CD4-positive, alpha-beta T cell treated with Interferon gamma for 1 hour (primary cell): Measurements from ENCODE around the gene GABRG3.

ENCODE experiments used
- DNase-seq: peaks from one replicate; pipeline ENCODE4 v3.0.0-alpha.2; 2020

The GABRG3 gene

GRCh38 chr15:27482287-27482686 lies 511.3 kb downstream of the GABRG3 start:
- DNase-seq = no peak

- no peak for DNase-seq
Measured at GRCh38 chr15:27483124-27483523, 512.1 kb downstream of the GABRG3 start.

- no peak for DNase-seq
Measured at GRCh38 chr15:27485265-27485664, 514.3 kb downstream of the GABRG3 start.

- no peak for DNase-seq
Measured at GRCh38 chr15:27486051-27486450, 515.1 kb downstream of the GABRG3 start.

GRCh38 chr15:27486683-27487647 lies 516.0 kb downstream of the GABRG3 start:
- DNase-seq = no peak

- no peak for DNase-seq
Measured at GRCh38 chr15:27487846-27488245, 516.9 kb downstream of the GABRG3 start.

GRCh38 chr15:27490867-27491595 lies 520.0 kb downstream of the GABRG3 start:
- DNase-seq = no peak

GRCh38 chr15:27491666-27492621 lies 521.0 kb downstream of the GABRG3 start:
- no peak for DNase-seq

GRCh38 chr15:27495963-27496459 lies 525.0 kb downstream of the GABRG3 start:
- DNase-seq = no peak

GRCh38 chr15:27498700-27499099 lies 527.7 kb downstream of the GABRG3 start:
- no peak for DNase-seq

GRCh38 chr15:27499191-27499590 lies 528.2 kb downstream of the GABRG3 start:
- DNase-seq = no peak

- DNase-seq = no peak
Measured at GRCh38 chr15:27499719-27500118, 528.7 kb downstream of the GABRG3 start.

GRCh38 chr15:27500206-27500605 lies 529.2 kb downstream of the GABRG3 start:
- DNase-seq = no peak

- no peak for DNase-seq
Measured at GRCh38 chr15:27506752-27507151, 535.8 kb downstream of the GABRG3 start.

- DNase-seq = no peak
Measured at GRCh38 chr15:27509014-27509413, 538.0 kb downstream of the GABRG3 start.

GRCh38 chr15:27512281-27513001 lies 541.5 kb downstream of the GABRG3 start:
- DNase-seq = no peak

GRCh38 chr15:27514526-27514925 lies 543.5 kb downstream of the GABRG3 start:
- DNase-seq = no peak

GRCh38 chr15:27527490-27528067 lies 556.6 kb downstream of the GABRG3 start:
- DNase-seq = no peak

GRCh38 chr15:27529399-27529798 lies 558.4 kb downstream of the GABRG3 start:
- DNase-seq = no peak

- no peak for DNase-seq
Measured at GRCh38 chr15:27530994-27531393, 560.0 kb downstream of the GABRG3 start.

GRCh38 chr15:27532358-27532757 lies 561.4 kb downstream of the GABRG3 start:
- DNase-seq = no peak
